B cell (primary cell): ENCODE data around the gene CD209. TPM values are rescaled to one million over a fixed set of nuclear protein-coding genes. Genes with fewer than 3 reads are reported as not detected.

Experiments
- ATAC-seq: fragments of 200-7000 bp; cut with Tn5 transposase; one replicate; pipeline ENCODE4 v1.10.0; 2021; ENCODE audit warnings: low read depth, mild to moderate bottlenecking, moderate number of reproducible peaks, moderate library complexity
- CTCF ChIA-PET: fragments of 350-600 bp; sonication (Branson Sonifier 250); formaldehyde crosslinking; loops from one replicate; lab custom pipeline; 2021; ENCODE audit warnings: antibody characterized with exemption, inconsistent platforms; lab: Charles Lee
- POLR2A ChIA-PET: fragments of 350-600 bp; sonication (Branson Sonifier 250); formaldehyde crosslinking; loops from one replicate; lab custom pipeline; 2021; ENCODE audit warnings: antibody characterized with exemption; lab: Charles Lee
- DNase-seq: peaks from one replicate; pipeline ENCODE4 v3.0.0; 2013
- H2AFZ ChIP-seq: 2 replicates; pipeline ENCODE4 v1.6.1; 2012; ENCODE audit warnings: mild to moderate bottlenecking, low read depth, low read length; ENCODE audit not compliant: insufficient read depth, poor library complexity, severe bottlenecking
- H3K27ac ChIP-seq, 2 donors: 1 replicate in 1 of 2; 2 replicates in 1 of 2; pipeline ENCODE4 v1.5.1; 2012 to 2013; ENCODE audit warnings: low read length in 2 of 2, mild to moderate bottlenecking in 2 of 2, moderate library complexity in 1 of 2
- H3K27me3 ChIP-seq, 4 experiments: fragments of 200-600 bp in 1 of 4; sonication (generic) in 1 of 4; replicated peaks in 1 of 4; 1 replicate in 2 of 4; 2 replicates in 2 of 4; pipeline versions ENCODE4 v1.6.1 to v1.7.0; 2013 to 2016; ENCODE audit warnings: low read length in 3 of 4, mild to moderate bottlenecking in 2 of 4, mixed read lengths in 1 of 4, moderate library complexity in 1 of 4; ENCODE audit not compliant: insufficient read depth in 4 of 4, control insufficient read depth in 3 of 4; ENCODE audit errors: control extremely low read depth in 1 of 4
- H3K36me3 ChIP-seq, 2 experiments: replicated peaks in 1 of 2; 1 replicate in 1 of 2; 2 replicates in 1 of 2; pipeline versions ENCODE4 v1.6.1 to v1.7.1; 2013; ENCODE audit warnings: low read length in 1 of 2; ENCODE audit not compliant: insufficient read depth in 2 of 2, control insufficient read depth in 1 of 2; ENCODE audit errors: control extremely low read depth in 1 of 2, extremely low read depth in 1 of 2
- H3K4me1 ChIP-seq, 2 donors: fragments of 200-600 bp in 1 of 2; sonication (generic) in 1 of 2; 1 replicate in 1 of 2; 2 replicates in 1 of 2; pipeline versions ENCODE4 v1.5.1 to v1.6.1; 2013 to 2017; ENCODE audit warnings: low read length in 2 of 2; ENCODE audit not compliant: control insufficient read depth in 2 of 2, insufficient read depth in 2 of 2
- H3K4me2 ChIP-seq: replicated peaks from 2 replicates; pipeline ENCODE3; 2012; ENCODE audit warnings: mild to moderate bottlenecking, low read depth, low read length; ENCODE audit not compliant: poor library complexity, severe bottlenecking
- H3K4me3 ChIP-seq, 5 experiments: fragments of 200-600 bp in 1 of 5; sonication (generic) in 1 of 5; 1 replicate in 3 of 5; 2 replicates in 2 of 5; pipeline versions ENCODE4 v1.5.1 to v1.7.0; 2011 to 2016; ENCODE audit warnings: low read length in 4 of 5, mild to moderate bottlenecking in 4 of 5, low read depth in 2 of 5, control low read depth in 1 of 5, moderate library complexity in 1 of 5; ENCODE audit not compliant: insufficient read depth in 1 of 5; ENCODE audit errors: control extremely low read depth in 1 of 5, extremely low read depth in 1 of 5
- H3K79me2 ChIP-seq: fragments of 200-600 bp; sonication (generic); one replicate; pipeline ENCODE4 v1.6.0; 2016; ENCODE audit warnings: low read length; ENCODE audit not compliant: control insufficient read depth, insufficient read depth
- H3K9ac ChIP-seq: fragments of 200-600 bp; sonication (generic); 2 replicates; pipeline ENCODE4 v1.6.1; 2017; ENCODE audit warnings: mild to moderate bottlenecking, low read length, moderate library complexity
- H3K9me3 ChIP-seq, 3 donors: one replicate each; pipeline versions ENCODE4 v1.6.1 to v1.7.1; 2013; ENCODE audit warnings: low read length in 2 of 3; ENCODE audit not compliant: control insufficient read depth in 2 of 3, insufficient read depth in 1 of 3; ENCODE audit errors: control extremely low read depth in 1 of 3
- H4K20me1 ChIP-seq: 2 replicates; pipeline ENCODE4 v1.6.0; 2012; ENCODE audit warnings: mild to moderate bottlenecking, low read length; ENCODE audit not compliant: insufficient read depth, control insufficient read depth, poor library complexity, severe bottlenecking
- H3K27ac Mint-ChIP-seq: one replicate; pipeline ENCODE4 v1.8.0; 2021; ENCODE audit warnings: mixed read lengths
- H3K27me3 Mint-ChIP-seq: one replicate; pipeline ENCODE4 v1.8.0; 2021; ENCODE audit warnings: mixed read lengths
- H3K4me1 Mint-ChIP-seq: one replicate; pipeline ENCODE4 v1.8.0; 2021; ENCODE audit warnings: mixed read lengths
- H3K4me3 Mint-ChIP-seq: one replicate; pipeline ENCODE4 v1.8.0; 2021; ENCODE audit warnings: mixed read lengths
- H3K9me3 Mint-ChIP-seq: one replicate; pipeline ENCODE4 v1.8.0; 2022; ENCODE audit warnings: mixed read lengths; ENCODE audit not compliant: insufficient read depth
- CTCF ChIP-seq: fragments of 200-600 bp; IDR thresholded peaks from one replicate; pipeline ENCODE4 v1.8.0; 2022; ENCODE audit warnings: antibody characterized with exemption, mild to moderate bottlenecking
- EZH2 ChIP-seq: IDR thresholded peaks from 2 replicates; pipeline ENCODE4 v1.6.1; 2012; ENCODE audit warnings: borderline replicate concordance, low read depth, mild to moderate bottlenecking, moderate library complexity, low read length; ENCODE audit not compliant: insufficient read depth, poor library complexity, severe bottlenecking
- WGBS: methylation state at CpG from one replicate; pipeline ENCODE4 v1.1.5; 2013; ENCODE audit warnings: missing lambda C conversion rate; ENCODE audit not compliant: insufficient coverage; 5-methylcytosine and 5-hydroxymethylcytosine counted together
- intact Hi-C: fragments of 100-400 bp; cut with micrococcal nuclease; formaldehyde crosslinking; loops from one replicate; pipeline ENCODE4 v1.10.0; 2022
- polyA plus RNA-seq: library from polyadenylated mRNA; depleted of rRNA; stranded (reverse); fragments of >200 nt; gene quantifications from 2 replicates; pipeline ENCODE4 v1.2.3, GENCODE V29; 2012
- total RNA-seq, 2 donors: library from RNA; stranded (reverse); fragments of 120-200 nt in 1 of 2; gene quantifications; 1 replicate in 1 of 2; 2 replicates in 1 of 2; pipeline versions ENCODE4 v1.2.3 to v1.2.4, GENCODE V29; 2013 to 2022

CD209 gene
- total and polyA plus RNA-seq, 2 donors (not counting 1 experiment from before 2014, with no cell fraction given): 0.10 TPM; not detected in 1

GRCh38 chr19:7704280-7705060 lies 42.9 kb downstream of the CD209 start:
- no peak for DNase-seq
- Histone ChIP-seq H4K20me1 (no peaks in the 10 kb centered on the region), H3K36me3 (no peaks in the 10 kb centered on the region), H3K79me2 (peaks cover 76% of the 10 kb centered on the region), H3K4me3 (no peak overlapping the region), H3K9ac (no peak overlapping the region), H3K27me3 (no peaks in the 10 kb centered on the region), H2AFZ (no peak overlapping the region), H3K27ac (peak overlapping the region; percentile 95 to 98), H3K4me2 (peak overlapping the region; percentile 71), H3K9me3 (peaks cover 0 to 6% (median 0%) of the 10 kb centered on the region in 3 donors), H3K4me1 (peaks cover 86 to 97% of the 10 kb centered on the region in 2 donors)
- Mint-ChIP-seq H3K27me3 (no peaks in the 10 kb centered on the region), H3K4me3 (peak overlapping the region; percentile 87), H3K9me3 (no peaks in the 10 kb centered on the region), H3K27ac (peak overlapping the region; percentile 100), H3K4me1 (peaks cover 81% of the 10 kb centered on the region)
- intact Hi-C loops: loop anchor here (1.0 to 10.0 kb wide), 2 partner anchors 14 to 360 kb away; partner anchors contain the start of gene ARHGEF18
- 93% methylated on average over 6 of the region's 6 CpGs for WGBS
- ATAC-seq: no peak
- ChIA-PET CTCF (interaction anchor here (1.0 to 3.2 kb wide), 5 partner anchors 8 to 95 kb away, joined by 3 to 24 read pairs (median 5); partner anchors contain the start of gene TRAPPC5), POLR2A (interaction anchor here (1.3 kb wide), 1 partner anchor 10 kb away, joined by 9 read pairs; no protein-coding TSS in a partner anchor)
- no peak for TF ChIP-seq EZH2
- no peak for TF ChIP-seq CTCF

- POLR2A ChIA-PET: interaction anchor here (0.6 to 2.6 kb wide), 4 partner anchors 23 to 125 kb away, joined by 3 to 15 read pairs (median 6); partner anchors contain the start of gene TRAPPC5
These were observed 44.0 kb downstream of the CD209 start for GRCh38 chr19:7703332-7703731.

More at GRCh38 chr19:7703332-7703731, 44.0 kb downstream of the CD209 start:
- Histone ChIP-seq H3K27ac (peak overlapping the region; percentile 95 to 98), H3K4me3 (no peak overlapping the region), H3K9me3 (peaks cover 0 to 6% (median 0%) of the 10 kb centered on the region in 3 donors), H4K20me1 (no peaks in the 10 kb centered on the region), H3K79me2 (peaks cover 81% of the 10 kb centered on the region), H3K9ac (no peak overlapping the region), H3K4me1 (peaks cover 88 to 97% of the 10 kb centered on the region in 2 donors), H2AFZ (peak overlapping the region; percentile 4), H3K27me3 (no peaks in the 10 kb centered on the region), H3K36me3 (peaks cover 0 to 9% of the 10 kb centered on the region in 2 experiments), H3K4me2 (peak overlapping the region; percentile 71)
- TF ChIP-seq EZH2 (no peak), CTCF (no peak)
- Mint-ChIP-seq H3K27ac (peak overlapping the region; percentile 100), H3K4me3 (peak overlapping the region; percentile 87), H3K27me3 (no peaks in the 10 kb centered on the region), H3K9me3 (no peaks in the 10 kb centered on the region), H3K4me1 (peaks cover 84% of the 10 kb centered on the region)
- ATAC-seq: no peak
- 92% methylated on average over 8 of the region's 8 CpGs for WGBS
- CTCF ChIA-PET: interaction anchor here (7.0 to 8.3 kb wide), 2 partner anchors 23 to 98 kb away, joined by 58 read pairs; partner anchors contain the start of gene TRAPPC5
- intact Hi-C loops: loop anchor here (10.0 kb wide), 1 partner anchor 359 kb away; the partner anchor contains the start of gene ARHGEF18
- DNase-seq: no peak
